ENCODE results near the gene PRPS1.

DNA sequence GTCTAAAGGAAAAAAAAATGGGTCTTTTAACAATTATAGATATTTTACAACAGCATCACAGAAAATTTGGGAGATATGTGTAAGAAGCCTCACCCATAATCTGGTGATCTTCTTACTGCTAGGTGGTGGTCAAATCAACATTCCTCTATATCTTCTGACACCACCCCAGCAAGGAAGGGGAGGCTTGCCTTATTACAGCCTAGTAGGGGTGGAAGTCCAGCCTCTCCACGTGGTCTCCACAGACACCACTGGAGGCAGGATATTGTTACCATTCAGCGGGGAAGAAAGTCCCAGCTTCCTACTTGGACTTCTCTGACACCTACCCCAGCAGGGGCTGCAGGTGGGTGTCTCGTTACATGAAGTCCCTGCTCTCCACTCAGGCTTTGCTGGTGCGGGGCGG lies 28.7 kb downstream of the PRPS1 start:
- TF ChIP-seq POLR2A (IDR thresholded peaks at IDR 0.05), result no peak
- TF ChIP-seq, protein P1, sequence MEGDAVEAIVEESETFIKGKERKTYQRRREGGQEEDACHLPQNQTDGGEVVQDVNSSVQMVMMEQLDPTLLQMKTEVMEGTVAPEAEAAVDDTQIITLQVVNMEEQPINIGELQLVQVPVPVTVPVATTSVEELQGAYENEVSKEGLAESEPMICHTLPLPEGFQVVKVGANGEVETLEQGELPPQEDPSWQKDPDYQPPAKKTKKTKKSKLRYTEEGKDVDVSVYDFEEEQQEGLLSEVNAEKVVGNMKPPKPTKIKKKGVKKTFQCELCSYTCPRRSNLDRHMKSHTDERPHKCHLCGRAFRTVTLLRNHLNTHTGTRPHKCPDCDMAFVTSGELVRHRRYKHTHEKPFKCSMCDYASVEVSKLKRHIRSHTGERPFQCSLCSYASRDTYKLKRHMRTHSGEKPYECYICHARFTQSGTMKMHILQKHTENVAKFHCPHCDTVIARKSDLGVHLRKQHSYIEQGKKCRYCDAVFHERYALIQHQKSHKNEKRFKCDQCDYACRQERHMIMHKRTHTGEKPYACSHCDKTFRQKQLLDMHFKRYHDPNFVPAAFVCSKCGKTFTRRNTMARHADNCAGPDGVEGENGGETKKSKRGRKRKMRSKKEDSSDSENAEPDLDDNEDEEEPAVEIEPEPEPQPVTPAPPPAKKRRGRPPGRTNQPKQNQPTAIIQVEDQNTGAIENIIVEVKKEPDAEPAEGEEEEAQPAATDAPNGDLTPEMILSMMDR (IDR thresholded peaks at IDR 0.05), result no peak

All from suprapubic skin (tissue), 3 donors.